GM18907 (cell line): ENCODE data around the gene XPO5.
"Not testable (repeated sequence)": the region's sequence is repeated elsewhere in the genome, so short reads cannot be mapped to it uniquely, and the experiment has no call there.

Experiments used
- ATAC-seq: cut with Tn5 transposase; IDR thresholded peaks from one replicate; pipeline ENCODE4 v1.9.1; 2021; ENCODE audit warnings: mild to moderate bottlenecking, moderate library complexity; ENCODE audit not compliant: unreplicated experiment

The XPO5 gene

GRCh38 chr6:43498291-43498690 lies 77.5 kb downstream of the XPO5 start:
- not testable (repeated sequence) for ATAC-seq

GRCh38 chr6:43497689-43498088 lies 78.1 kb downstream of the XPO5 start:
- no peak for ATAC-seq

- ATAC-seq, result no peak
Measured at GRCh38 chr6:43497129-43497396, 78.8 kb downstream of the XPO5 start.

GRCh38 chr6:43496370-43497128 lies 79.3 kb downstream of the XPO5 start:
- no peak for ATAC-seq

GRCh38 chr6:43495409-43495941 lies 80.4 kb downstream of the XPO5 start:
- ATAC-seq, result no peak

GRCh38 chr6:43494766-43495165 lies 81.1 kb downstream of the XPO5 start:
- no peak for ATAC-seq

GRCh38 chr6:43494321-43494720 lies 81.5 kb downstream of the XPO5 start:
- no peak for ATAC-seq

- ATAC-seq, result no peak
Measured at GRCh38 chr6:43493833-43494232, 82.0 kb downstream of the XPO5 start.

GRCh38 chr6:43493230-43493629 lies 82.6 kb downstream of the XPO5 start:
- no peak for ATAC-seq

GRCh38 chr6:43492673-43493072 lies 83.2 kb downstream of the XPO5 start:
- ATAC-seq, result no peak

- ATAC-seq, result no peak
Measured at GRCh38 chr6:43491750-43492661, 83.8 kb downstream of the XPO5 start.

- ATAC-seq, result no peak
Measured at GRCh38 chr6:43490523-43490939, 85.3 kb downstream of the XPO5 start.

- no peak for ATAC-seq
Measured at GRCh38 chr6:43489277-43490072, 86.4 kb downstream of the XPO5 start.

GRCh38 chr6:43488667-43489276 lies 87.1 kb downstream of the XPO5 start:
- no peak for ATAC-seq

GRCh38 chr6:43481591-43482236 lies 94.1 kb downstream of the XPO5 start:
- no peak for ATAC-seq

GRCh38 chr6:43481075-43481474 lies 94.8 kb downstream of the XPO5 start:
- ATAC-seq, result no peak

- no peak for ATAC-seq
Measured at GRCh38 chr6:43478008-43478372, 97.8 kb downstream of the XPO5 start.

- peak; percentile 90 for ATAC-seq
Measured at GRCh38 chr6:43477235-43478007, 98.4 kb downstream of the XPO5 start, which contains the start of gene TJAP1. Gene TJAP1, plus strand, starts transcription at chr6:43477570. Its CDS starts 21,432 bp downstream, at chr6:43499002.

- no peak for ATAC-seq
Measured at GRCh38 chr6:43476746-43477145, 99.1 kb downstream of the XPO5 start.
